Sigmoid colon (tissue), 7 donors: ENCODE measurements around the gene ZNF282. TPM values are rescaled to one million over a fixed set of nuclear protein-coding genes. Genes with fewer than 3 reads are reported as not detected.

ENCODE experiments used
- DNase-seq: peaks from one replicate; pipeline ENCODE4 v3.0.0-alpha.2; 2019
- H3K27ac ChIP-seq, 4 donors: fragments of 200-600 bp; sonication (generic); one replicate each; pipeline ENCODE4 v1.5.1; 2016 to 2019; ENCODE audit warnings: mild to moderate bottlenecking in 1 of 4
- H3K27me3 ChIP-seq, 3 donors: fragments of 200-600 bp; sonication (generic); one replicate each; pipeline ENCODE4 v1.5.1; 2019; ENCODE audit warnings: mild to moderate bottlenecking in 1 of 3
- H3K36me3 ChIP-seq, 4 donors: fragments of 200-600 bp; sonication (generic); one replicate each; pipeline ENCODE4 v1.5.1; 2016 to 2019
- H3K4me1 ChIP-seq, 4 donors: fragments of 200-600 bp; sonication (generic); one replicate each; pipeline ENCODE4 v1.5.1; 2017 to 2019
- H3K4me3 ChIP-seq, 4 donors: fragments of 200-600 bp; sonication (generic); one replicate each; pipeline ENCODE4 v1.5.1; 2017 to 2019; ENCODE audit warnings: mild to moderate bottlenecking in 2 of 4, moderate library complexity in 1 of 4
- H3K9me3 ChIP-seq, 4 donors: fragments of 200-600 bp in 3 of 4; sonication (generic) in 3 of 4; one replicate each; pipeline versions ENCODE4 v1.5.1 to v1.6.1; 2013 to 2019
- EP300 ChIP-seq, 4 donors: sonication (generic); formaldehyde crosslinking; IDR thresholded peaks; one replicate each; pipeline ENCODE4 v1.6.1; 2017; ENCODE audit warnings: antibody characterized with exemption in 4 of 4
- POLR2A ChIP-seq, 2 donors: fragments of 450-650 bp; IDR thresholded peaks; one replicate each; pipeline ENCODE4 v1.6.1; 2016; ENCODE audit warnings: antibody characterized with exemption in 2 of 2, mild to moderate bottlenecking in 2 of 2, moderate library complexity in 2 of 2
- POLR2AphosphoS5 ChIP-seq, 4 donors: sonication (generic); formaldehyde crosslinking; IDR thresholded peaks; one replicate each; pipeline ENCODE4 v1.6.1; 2017; ENCODE audit warnings: antibody characterized with exemption in 4 of 4
- WGBS, 2 donors: extraction: QIAGEN DNeasy Blood & Tissue Kit; methylation state at CpG; one replicate each; pipeline ENCODE4 v1.1.7; 2013; 5-methylcytosine and 5-hydroxymethylcytosine counted together
- intact Hi-C: fragments of 100-400 bp; cut with DNase I; formaldehyde crosslinking; loops from one replicate; pipeline ENCODE4 v1.15.1; 2023
- polyA plus RNA-seq, 3 donors: library from polyadenylated mRNA; stranded (reverse); fragments of 200-250 nt; gene quantifications; one replicate each; pipeline ENCODE4 v1.2.3, GENCODE V29; 2013
- total RNA-seq, 4 donors: library from RNA; depleted of rRNA; stranded (reverse); fragments of >200 nt; gene quantifications; one replicate each; pipeline ENCODE4 v1.1.0, GENCODE V29; 2016
- TF ChIP-seq, protein P1 (sequence below), 4 experiments: fragments of 450-650 bp in 3 of 4; fragments of 200-600 bp in 1 of 4; IDR thresholded peaks; one replicate each; pipeline ENCODE4 v1.5.1; 2016 to 2019; ENCODE audit warnings: antibody characterized with exemption in 4 of 4, mild to moderate bottlenecking in 3 of 4, moderate library complexity in 2 of 4
- donor health status: healthy with polysubstance abuse.
- donor health status: Bipolar disorder and iron deficiency.
- donor health status: healthy.

Gene ZNF282
- total and polyA plus RNA-seq, 7 donors: 6.9 to 24.9 (median 13.8) TPM

- intact Hi-C loops: no loop called here
- no peak for DNase-seq
- TF ChIP-seq, protein P1, sequence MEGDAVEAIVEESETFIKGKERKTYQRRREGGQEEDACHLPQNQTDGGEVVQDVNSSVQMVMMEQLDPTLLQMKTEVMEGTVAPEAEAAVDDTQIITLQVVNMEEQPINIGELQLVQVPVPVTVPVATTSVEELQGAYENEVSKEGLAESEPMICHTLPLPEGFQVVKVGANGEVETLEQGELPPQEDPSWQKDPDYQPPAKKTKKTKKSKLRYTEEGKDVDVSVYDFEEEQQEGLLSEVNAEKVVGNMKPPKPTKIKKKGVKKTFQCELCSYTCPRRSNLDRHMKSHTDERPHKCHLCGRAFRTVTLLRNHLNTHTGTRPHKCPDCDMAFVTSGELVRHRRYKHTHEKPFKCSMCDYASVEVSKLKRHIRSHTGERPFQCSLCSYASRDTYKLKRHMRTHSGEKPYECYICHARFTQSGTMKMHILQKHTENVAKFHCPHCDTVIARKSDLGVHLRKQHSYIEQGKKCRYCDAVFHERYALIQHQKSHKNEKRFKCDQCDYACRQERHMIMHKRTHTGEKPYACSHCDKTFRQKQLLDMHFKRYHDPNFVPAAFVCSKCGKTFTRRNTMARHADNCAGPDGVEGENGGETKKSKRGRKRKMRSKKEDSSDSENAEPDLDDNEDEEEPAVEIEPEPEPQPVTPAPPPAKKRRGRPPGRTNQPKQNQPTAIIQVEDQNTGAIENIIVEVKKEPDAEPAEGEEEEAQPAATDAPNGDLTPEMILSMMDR (IDR thresholded peaks at IDR 0.05): no peak
- TF ChIP-seq POLR2A (IDR thresholded peaks at IDR 0.05) (no peak), EP300 (IDR thresholded peaks at IDR 0.05) (no peak), POLR2AphosphoS5 (IDR thresholded peaks at IDR 0.05) (no peak)
- 95% methylated on average over 7 of the region's 7 CpGs for WGBS, 2 donors
- H3K9me3 ChIP-seq: no peaks in the 10 kb centered on the region
- no peaks in the 10 kb centered on the region for H3K4me1 ChIP-seq
- peaks cover 20 to 66% (median 40%) of the 10 kb centered on the region in 4 donors for H3K36me3 ChIP-seq
- no peak overlapping the region for H3K4me3 ChIP-seq
- H3K27me3 ChIP-seq: no peaks in the 10 kb centered on the region
- no peak overlapping the region for H3K27ac ChIP-seq
Measured at GRCh38 chr7:149253665-149254064, 58.3 kb downstream of the ZNF282 start.

GRCh38 chr7:149254181-149254858 is 59.0 kb downstream of the ZNF282 start:
- WGBS, 2 donors: 97% methylated on average over 16 of the region's 16 CpGs
- Histone ChIP-seq H3K4me3 (no peak overlapping the region), H3K9me3 (no peaks in the 10 kb centered on the region), H3K4me1 (no peaks in the 10 kb centered on the region), H3K27ac (no peak overlapping the region), H3K36me3 (peaks cover 20 to 66% (median 40%) of the 10 kb centered on the region in 4 donors), H3K27me3 (no peaks in the 10 kb centered on the region)
- DNase-seq: no peak
- intact Hi-C loops: no loop called here
- TF ChIP-seq, protein P1 (IDR thresholded peaks at IDR 0.05): no peak
- TF ChIP-seq EP300 (IDR thresholded peaks at IDR 0.05) (no peak), POLR2A (IDR thresholded peaks at IDR 0.05) (no peak), POLR2AphosphoS5 (IDR thresholded peaks at IDR 0.05) (no peak)

DNA sequence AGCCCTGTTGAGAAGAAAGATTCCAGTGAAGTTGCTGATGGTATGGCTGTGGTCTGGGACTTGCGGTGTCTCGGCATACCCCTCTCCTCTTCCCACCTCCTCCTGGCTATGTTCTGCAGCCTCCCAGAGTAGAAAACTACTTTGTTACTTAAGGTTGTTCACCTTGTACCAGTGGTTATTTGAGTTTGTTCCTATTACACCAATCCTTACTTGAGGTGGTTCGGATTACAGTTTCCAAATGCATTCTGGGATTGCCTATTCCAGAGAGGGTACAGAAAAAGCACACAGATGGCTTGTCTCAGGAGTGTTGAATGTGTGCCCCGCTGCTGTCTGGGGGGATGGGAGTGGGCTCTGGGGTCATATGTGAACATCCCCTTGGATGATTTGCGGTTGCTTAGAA is 59.8 kb downstream of the ZNF282 start:
- Histone ChIP-seq H3K4me3 (no peak overlapping the region), H3K27me3 (no peaks in the 10 kb centered on the region), H3K9me3 (no peaks in the 10 kb centered on the region), H3K4me1 (no peaks in the 10 kb centered on the region), H3K27ac (no peak overlapping the region), H3K36me3 (peaks cover 20 to 64% (median 38%) of the 10 kb centered on the region in 4 donors)
- WGBS, 2 donors: 82 to 95% methylated on average over 5 of the region's 5 CpGs
- TF ChIP-seq, protein P1 (IDR thresholded peaks at IDR 0.05): no peak
- TF ChIP-seq POLR2A (IDR thresholded peaks at IDR 0.05): no peak
- no peak for TF ChIP-seq POLR2AphosphoS5 (IDR thresholded peaks at IDR 0.05)
- TF ChIP-seq EP300 (IDR thresholded peaks at IDR 0.05): no peak
- intact Hi-C loops: no loop called here
- no peak for DNase-seq

DNA sequence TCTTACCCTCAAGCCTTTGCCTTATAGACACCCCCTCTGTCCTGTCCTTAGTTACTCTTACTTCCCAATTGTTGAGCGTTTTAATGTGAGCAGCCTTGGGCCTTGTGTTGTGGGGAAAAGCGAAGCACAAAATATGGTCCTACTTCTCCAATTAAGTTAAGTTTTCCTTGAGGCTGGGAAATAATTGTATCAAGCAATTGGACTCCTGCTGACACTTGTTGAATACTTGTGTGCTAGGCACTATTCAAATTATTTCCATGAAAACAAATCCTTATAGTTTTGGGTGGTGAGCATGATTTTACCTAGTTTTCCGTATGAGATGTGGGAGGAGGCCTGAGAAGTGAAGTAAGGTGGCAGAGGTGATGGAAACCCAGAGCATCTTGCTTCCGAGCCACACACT is 61.2 kb downstream of the ZNF282 start:
- intact Hi-C loops: no loop called here
- DNase-seq: no peak
- Histone ChIP-seq H3K4me3 (no peak overlapping the region), H3K9me3 (no peaks in the 10 kb centered on the region), H3K27me3 (no peaks in the 10 kb centered on the region), H3K36me3 (peaks cover 20 to 50% (median 31%) of the 10 kb centered on the region in 4 donors), H3K27ac (no peak overlapping the region), H3K4me1 (peaks cover 0 to 7% (median 3%) of the 10 kb centered on the region in 4 donors)
- TF ChIP-seq POLR2A (IDR thresholded peaks at IDR 0.05) (no peak), POLR2AphosphoS5 (IDR thresholded peaks at IDR 0.05) (no peak), EP300 (IDR thresholded peaks at IDR 0.05) (no peak)
- TF ChIP-seq, protein P1 (IDR thresholded peaks at IDR 0.05): no peak
- WGBS, 2 donors: 90 to 92% methylated on average over 4 of the region's 4 CpGs
